ENCODE results near the gene EXD2.

DNA sequence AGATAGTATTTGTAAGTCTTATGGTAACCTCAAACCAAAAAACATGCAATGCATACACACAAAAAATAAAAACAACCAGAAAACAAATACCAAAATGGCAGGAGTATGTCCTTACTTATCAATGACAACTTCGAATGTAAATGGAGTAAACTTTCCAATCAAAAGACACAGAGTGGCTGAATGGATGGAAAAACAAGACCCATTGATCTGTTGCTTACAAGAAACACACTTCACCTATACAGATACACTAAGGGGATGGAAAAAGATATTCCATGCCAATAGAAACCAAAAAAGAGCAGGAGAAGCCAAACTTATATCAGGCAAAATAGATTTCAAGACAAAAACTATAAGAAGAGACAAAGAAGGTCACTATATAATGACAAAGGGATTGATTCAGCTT lies 29.7 kb upstream of the EXD2 start:
- TF ChIP-seq, protein P1, sequence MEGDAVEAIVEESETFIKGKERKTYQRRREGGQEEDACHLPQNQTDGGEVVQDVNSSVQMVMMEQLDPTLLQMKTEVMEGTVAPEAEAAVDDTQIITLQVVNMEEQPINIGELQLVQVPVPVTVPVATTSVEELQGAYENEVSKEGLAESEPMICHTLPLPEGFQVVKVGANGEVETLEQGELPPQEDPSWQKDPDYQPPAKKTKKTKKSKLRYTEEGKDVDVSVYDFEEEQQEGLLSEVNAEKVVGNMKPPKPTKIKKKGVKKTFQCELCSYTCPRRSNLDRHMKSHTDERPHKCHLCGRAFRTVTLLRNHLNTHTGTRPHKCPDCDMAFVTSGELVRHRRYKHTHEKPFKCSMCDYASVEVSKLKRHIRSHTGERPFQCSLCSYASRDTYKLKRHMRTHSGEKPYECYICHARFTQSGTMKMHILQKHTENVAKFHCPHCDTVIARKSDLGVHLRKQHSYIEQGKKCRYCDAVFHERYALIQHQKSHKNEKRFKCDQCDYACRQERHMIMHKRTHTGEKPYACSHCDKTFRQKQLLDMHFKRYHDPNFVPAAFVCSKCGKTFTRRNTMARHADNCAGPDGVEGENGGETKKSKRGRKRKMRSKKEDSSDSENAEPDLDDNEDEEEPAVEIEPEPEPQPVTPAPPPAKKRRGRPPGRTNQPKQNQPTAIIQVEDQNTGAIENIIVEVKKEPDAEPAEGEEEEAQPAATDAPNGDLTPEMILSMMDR (IDR thresholded peaks at IDR 0.05; ENCODE audit: borderline replicate concordance, extremely low read depth, low read length, poor library complexity, severe bottlenecking) = no peak
- no peak for TF ChIP-seq EZH2 (IDR thresholded peaks at IDR 0.05; ENCODE audit: borderline replicate concordance, low read depth, low read length, severe bottlenecking)
